ENCODE results near the gene LETM1. TPM values are rescaled to one million over a fixed set of nuclear protein-coding genes. Genes with fewer than 3 reads are reported as not detected.

The LETM1 gene
- total and polyA plus RNA-seq, 2 donors (not counting 3 experiments of a cell fraction or from before 2014, with no cell fraction given): 25.6 to 62.5 TPM

Other genes starting within 250 kb of the LETM1 start
- 1.3 and 1.7 TPM in 2 replicates for gene FAM53A, start 171.8 kb downstream of the LETM1 start, total RNA-seq
- gene FAM53A, start 171.8 kb downstream of the LETM1 start, polyA plus RNA-seq: 1.3 and 1.8 TPM in 2 replicates
- 62.7 and 63.1 TPM in 2 replicates for gene SLBP, start 143.8 kb downstream of the LETM1 start, total RNA-seq
- 41.2 and 48.3 TPM in 2 replicates for gene SLBP, start 143.8 kb downstream of the LETM1 start, polyA plus RNA-seq
- 23.2 and 24.8 TPM in 2 replicates for gene TMEM129, start 134.8 kb downstream of the LETM1 start, total RNA-seq
- 33.2 and 53.7 TPM in 2 replicates for gene TMEM129, start 134.8 kb downstream of the LETM1 start, polyA plus RNA-seq
- 123 and 135 TPM in 2 replicates for gene TACC3, start 134.6 kb downstream of the LETM1 start, total RNA-seq
- 41.2 and 54.5 TPM in 2 replicates for gene TACC3, start 134.6 kb downstream of the LETM1 start, polyA plus RNA-seq
- 1.2 TPM in 2 replicates for gene FGFR3, start 62.9 kb downstream of the LETM1 start, total RNA-seq
- 0.73 and 0.92 TPM in 2 replicates for gene FGFR3, start 62.9 kb downstream of the LETM1 start, polyA plus RNA-seq
- 152 and 171 TPM in 2 replicates for gene NSD2, start 15.2 kb upstream of the LETM1 start, total RNA-seq
- 31.3 and 31.6 TPM in 2 replicates for gene NSD2, start 15.2 kb upstream of the LETM1 start, polyA plus RNA-seq
- gene NELFA, start 152.8 kb upstream of the LETM1 start, total RNA-seq: 27.3 and 30.3 TPM in 2 replicates
- 22.8 and 23.5 TPM in 2 replicates for gene NELFA, start 152.8 kb upstream of the LETM1 start, polyA plus RNA-seq
- gene NAT8L, start 203.2 kb upstream of the LETM1 start, total RNA-seq: 0.11 and 0.12 TPM in 2 replicates
- 0.10 and 0.11 TPM in 2 replicates for gene NAT8L, start 203.2 kb upstream of the LETM1 start, polyA plus RNA-seq

Data from endothelial cell of umbilical vein (primary cell).